Mesothelial cell of epicardium (in vitro differentiated cells): ENCODE results near the gene PHACTR1. TPM values are rescaled to one million over a fixed set of nuclear protein-coding genes. Genes with fewer than 3 reads are reported as not detected.

Experiments used
- DNase-seq, 2 experiments: peaks; one replicate each; pipeline ENCODE4 v3.0.0; 2021; ENCODE audit warnings: low spot score in 2 of 2; ENCODE audit not compliant: unreplicated experiment in 2 of 2
- H3K27ac Mint-ChIP-seq: 2 replicates; pipeline ENCODE4 v1.8.0; 2021; ENCODE audit warnings: mixed read lengths
- H3K27me3 Mint-ChIP-seq: 2 replicates; pipeline ENCODE4 v1.8.0; 2021; ENCODE audit warnings: low read depth, mixed read lengths
- H3K36me3 Mint-ChIP-seq: 2 replicates; pipeline ENCODE4 v1.8.0; 2021; ENCODE audit warnings: mixed read lengths
- H3K4me1 Mint-ChIP-seq: 2 replicates; pipeline ENCODE4 v1.8.0; 2021; ENCODE audit warnings: mixed read lengths
- H3K4me3 Mint-ChIP-seq: 2 replicates; pipeline ENCODE4 v1.8.0; 2021; ENCODE audit warnings: mild to moderate bottlenecking, moderate library complexity, mixed read lengths
- H3K9me3 Mint-ChIP-seq: 2 replicates; pipeline ENCODE4 v1.8.0; 2021; ENCODE audit warnings: mixed read lengths
- CTCF ChIP-seq: fragments of 200-600 bp; sonication (generic); IDR thresholded peaks from one replicate; pipeline ENCODE4 v1.5.0; 2021; ENCODE audit warnings: antibody characterized with exemption; ENCODE audit not compliant: unreplicated experiment
- total RNA-seq: library from RNA; stranded (reverse); gene quantifications from 3 replicates; pipeline ENCODE4 v1.2.1, GENCODE V29; 2021

The PHACTR1 gene
- total RNA-seq, 1 donor from 2014 or later, result 0.76 TPM

GRCh38 chr6:12927746-12928145 is 211.2 kb downstream of the PHACTR1 start:
- no peak for TF ChIP-seq CTCF
- Mint-ChIP-seq H3K9me3 (peaks cover 4% of the 10 kb centered on the region), H3K4me3 (no peak overlapping the region), H3K36me3 (no peaks in the 10 kb centered on the region), H3K27me3 (peaks cover 64% of the 10 kb centered on the region), H3K27ac (no peak overlapping the region), H3K4me1 (no peaks in the 10 kb centered on the region)
- DNase-seq, result no peak

DNA sequence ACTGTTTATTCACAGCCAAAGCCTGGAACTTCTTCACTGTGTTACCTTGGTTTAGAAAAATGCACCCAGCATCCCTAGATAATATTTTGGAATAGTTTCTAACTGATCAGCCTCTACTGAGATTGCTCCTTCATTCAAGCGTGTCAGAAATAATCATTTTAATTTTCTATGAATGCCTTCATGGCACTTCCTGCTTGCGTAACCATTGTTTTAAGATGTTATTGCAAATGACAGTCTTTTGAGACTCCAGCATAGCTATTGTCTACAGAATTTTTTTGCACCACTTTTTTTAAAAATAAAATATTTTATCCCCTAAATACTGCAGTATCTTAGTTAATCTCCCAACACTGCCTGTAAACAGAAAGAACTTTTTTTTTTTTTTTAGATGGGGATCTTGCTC is 213.1 kb downstream of the PHACTR1 start:
- H3K9me3 Mint-ChIP-seq, result no peaks in the 10 kb centered on the region
- peaks cover 56% of the 10 kb centered on the region for H3K27me3 Mint-ChIP-seq
- H3K27ac Mint-ChIP-seq, result no peak overlapping the region
- no peak for TF ChIP-seq CTCF
- H3K4me3 Mint-ChIP-seq, result no peak overlapping the region
- no peaks in the 10 kb centered on the region for H3K36me3 Mint-ChIP-seq
- no peaks in the 10 kb centered on the region for H3K4me1 Mint-ChIP-seq
- DNase-seq, result no peak

DNA sequence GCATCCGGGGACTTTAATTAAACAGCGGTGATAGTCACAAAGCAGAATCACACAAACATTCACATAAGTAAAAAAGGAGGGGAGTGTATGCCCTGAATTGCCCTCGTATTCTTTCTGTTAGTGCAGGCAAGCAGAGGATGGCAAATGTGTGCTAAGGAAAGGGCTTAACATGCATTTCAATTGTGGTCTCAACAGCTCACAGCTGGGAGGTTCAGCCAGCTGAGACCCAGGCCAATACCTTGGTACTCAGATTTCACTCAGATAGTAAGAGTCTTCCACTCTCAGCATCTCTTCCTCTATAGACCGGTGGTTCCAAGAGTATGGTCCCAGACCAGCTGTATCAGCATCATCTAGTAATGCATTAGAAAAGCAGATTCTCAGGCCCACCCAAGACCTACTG is 215.1 kb downstream of the PHACTR1 start:
- H3K27ac Mint-ChIP-seq, result no peak overlapping the region
- H3K4me3 Mint-ChIP-seq, result no peak overlapping the region
- DNase-seq, result no peak
- peaks cover 39% of the 10 kb centered on the region for H3K27me3 Mint-ChIP-seq
- no peaks in the 10 kb centered on the region for H3K4me1 Mint-ChIP-seq
- TF ChIP-seq CTCF, result no peak
- no peaks in the 10 kb centered on the region for H3K36me3 Mint-ChIP-seq
- H3K9me3 Mint-ChIP-seq, result no peaks in the 10 kb centered on the region

DNA sequence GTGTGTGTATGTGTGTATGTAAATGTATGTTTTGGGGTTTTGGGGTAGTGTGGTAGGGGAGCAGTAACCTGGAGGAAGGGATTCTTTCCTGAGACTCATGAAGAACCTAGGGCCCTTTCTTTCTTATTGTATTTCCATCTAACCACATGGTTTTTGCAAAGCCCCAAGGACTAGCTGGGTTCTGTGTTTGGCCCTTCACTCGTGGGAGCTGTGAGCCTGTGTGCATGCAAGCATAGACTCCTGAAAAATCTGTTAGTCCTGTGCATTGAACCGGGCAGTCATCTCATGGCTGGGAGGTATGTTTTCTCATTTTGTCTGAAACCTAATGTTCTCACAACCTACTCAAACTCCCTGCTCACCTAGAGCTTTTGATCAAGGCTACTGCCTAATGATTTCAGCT is 219.1 kb downstream of the PHACTR1 start:
- no peak overlapping the region for H3K4me3 Mint-ChIP-seq
- DNase-seq, result no peak
- H3K4me1 Mint-ChIP-seq, result no peaks in the 10 kb centered on the region
- peaks cover 10% of the 10 kb centered on the region for H3K27me3 Mint-ChIP-seq
- H3K9me3 Mint-ChIP-seq, result peaks cover 5% of the 10 kb centered on the region
- TF ChIP-seq CTCF, result no peak
- no peak overlapping the region for H3K27ac Mint-ChIP-seq
- H3K36me3 Mint-ChIP-seq, result no peaks in the 10 kb centered on the region

DNA sequence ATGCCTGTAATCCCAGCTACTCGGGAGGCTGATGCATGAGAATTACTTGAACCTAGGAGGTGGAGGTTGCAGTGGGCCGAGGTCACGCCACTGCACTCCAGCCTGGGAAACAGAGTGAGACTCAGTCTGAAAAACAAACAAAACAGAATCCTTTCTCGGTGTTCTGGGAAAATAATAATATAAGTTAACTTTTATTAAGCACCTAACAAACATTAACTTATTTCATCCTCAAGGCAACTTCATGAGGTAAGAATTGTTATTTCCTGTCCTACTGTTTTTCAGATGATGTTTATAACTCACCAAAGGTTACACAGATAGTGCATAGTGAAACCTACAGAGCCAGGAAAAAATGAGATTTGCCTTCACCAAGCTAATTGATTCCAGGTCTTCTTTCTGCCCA is 221.4 kb downstream of the PHACTR1 start:
- Mint-ChIP-seq H3K4me1 (no peaks in the 10 kb centered on the region), H3K9me3 (peaks cover 5% of the 10 kb centered on the region), H3K36me3 (no peaks in the 10 kb centered on the region), H3K4me3 (no peak overlapping the region), H3K27ac (no peak overlapping the region), H3K27me3 (peaks cover 4% of the 10 kb centered on the region)
- no peak for TF ChIP-seq CTCF
- DNase-seq, result no peak

DNA sequence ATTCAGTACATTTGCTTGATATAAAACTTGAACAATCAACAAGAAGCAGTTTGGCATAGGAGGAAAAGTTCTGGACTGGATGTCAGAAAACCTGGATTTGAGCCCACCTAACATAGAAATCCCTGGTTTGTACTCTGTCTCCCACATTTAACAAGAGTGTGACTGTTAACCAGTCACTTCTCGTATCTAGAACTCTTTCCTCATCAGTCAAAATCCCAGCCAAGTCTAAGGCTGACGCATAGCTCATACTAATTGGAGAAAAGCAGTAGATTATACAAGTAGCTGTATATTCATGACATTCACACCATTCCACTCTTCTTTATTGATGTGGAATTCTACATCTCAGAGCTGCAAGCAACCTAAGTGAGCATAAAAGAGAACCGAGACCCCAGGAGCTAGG is 222.7 kb downstream of the PHACTR1 start:
- Mint-ChIP-seq H3K36me3 (no peaks in the 10 kb centered on the region), H3K4me1 (no peaks in the 10 kb centered on the region), H3K4me3 (no peak overlapping the region), H3K27ac (no peak overlapping the region), H3K9me3 (peaks cover 5% of the 10 kb centered on the region), H3K27me3 (peaks cover 4% of the 10 kb centered on the region)
- DNase-seq, result no peak
- no peak for TF ChIP-seq CTCF
